WTC11 (cell line): ENCODE data around the gene FAM240B. TPM values are rescaled to one million over a fixed set of nuclear protein-coding genes. Genes with fewer than 3 reads are reported as not detected.

Experiments used
- ATAC-seq: fragments of 200-7000 bp; cut with Tn5 transposase; 2 replicates; pipeline ENCODE4 v1.10.0; 2021; ENCODE audit warnings: mild to moderate bottlenecking, moderate library complexity
- CTCF ChIA-PET: fragments of 300-600 bp; sonication (Branson Sonifier 250); formaldehyde crosslinking; loops from one replicate; lab custom pipeline; 2021; ENCODE audit warnings: antibody characterized with exemption; lab: Charles Lee
- POLR2A ChIA-PET: fragments of 350-600 bp; sonication (Branson Sonifier 250); formaldehyde crosslinking; loops from one replicate; lab custom pipeline; 2021; ENCODE audit warnings: antibody characterized with exemption; lab: Charles Lee
- DNase-seq: peaks from one replicate; pipeline ENCODE4 v3.0.0; 2021; ENCODE audit warnings: low spot score
- H3K27ac Mint-ChIP-seq: 2 replicates; pipeline ENCODE4 v1.8.0; 2021; ENCODE audit warnings: mixed read lengths
- H3K27me3 Mint-ChIP-seq: 2 replicates; pipeline ENCODE4 v1.8.0; 2021; ENCODE audit warnings: low read depth, mild to moderate bottlenecking, moderate library complexity, mixed read lengths
- H3K36me3 Mint-ChIP-seq: 2 replicates; pipeline ENCODE4 v1.8.0; 2021; ENCODE audit warnings: mixed read lengths
- H3K4me1 Mint-ChIP-seq: 2 replicates; pipeline ENCODE4 v1.8.0; 2022; ENCODE audit warnings: mixed read lengths
- H3K4me3 Mint-ChIP-seq: 2 replicates; pipeline ENCODE4 v1.8.0; 2021; ENCODE audit warnings: mild to moderate bottlenecking, moderate library complexity, mixed read lengths
- H3K9me3 Mint-ChIP-seq: 2 replicates; pipeline ENCODE4 v1.8.0; 2021; ENCODE audit warnings: mixed read lengths
- CREB1 ChIP-seq: sonication (generic); formaldehyde crosslinking; IDR thresholded peaks from 2 replicates; pipeline ENCODE4 v1.8.0; 2023; ENCODE audit warnings: mild to moderate bottlenecking, missing genetic modification reagents
- E2F1 ChIP-seq: sonication (generic); formaldehyde crosslinking; IDR thresholded peaks from 2 replicates; pipeline ENCODE4 v1.8.0; 2022; ENCODE audit warnings: mild to moderate bottlenecking, missing genetic modification reagents
- ERG ChIP-seq: fragments of 250-450 bp; sonication (Bioruptor Pico); IDR thresholded peaks from 2 replicates; pipeline ENCODE4 v1.8.0; 2021; ENCODE audit warnings: mild to moderate bottlenecking
- IRF2 ChIP-seq: sonication (generic); formaldehyde crosslinking; IDR thresholded peaks from 2 replicates; pipeline ENCODE4 v1.8.0; 2022; ENCODE audit warnings: low read depth, missing genetic modification reagents, borderline replicate concordance
- JUN ChIP-seq: sonication (generic); formaldehyde crosslinking; IDR thresholded peaks from 2 replicates; pipeline ENCODE4 v1.8.0; 2023; ENCODE audit warnings: mild to moderate bottlenecking, missing genetic modification reagents
- MXD4 ChIP-seq: fragments of 250-450 bp; sonication (Bioruptor Pico); IDR thresholded peaks from 2 replicates; pipeline ENCODE4 v1.8.0; 2021; ENCODE audit warnings: mild to moderate bottlenecking, moderate library complexity, borderline replicate concordance
- OVOL2 ChIP-seq: fragments of 250-450 bp; sonication (Bioruptor Pico); IDR thresholded peaks from 2 replicates; pipeline ENCODE4 v1.9.0; 2021; ENCODE audit warnings: mild to moderate bottlenecking, borderline replicate concordance
- TCF7 ChIP-seq: sonication (generic); formaldehyde crosslinking; IDR thresholded peaks from 2 replicates; pipeline ENCODE4 v1.8.0; 2022; ENCODE audit warnings: mild to moderate bottlenecking, low read depth, missing genetic modification reagents, moderate library complexity
- TEAD4 ChIP-seq: sonication (generic); formaldehyde crosslinking; IDR thresholded peaks from 2 replicates; pipeline ENCODE4 v1.8.0; 2022; ENCODE audit warnings: mild to moderate bottlenecking, missing genetic modification reagents
- USF1 ChIP-seq: sonication (generic); formaldehyde crosslinking; IDR thresholded peaks from 2 replicates; pipeline ENCODE4 v1.8.0; 2022; ENCODE audit warnings: mild to moderate bottlenecking, missing genetic modification reagents
- ZBTB43 ChIP-seq: sonication (generic); formaldehyde crosslinking; IDR thresholded peaks from 2 replicates; pipeline ENCODE4 v1.8.1; 2023; ENCODE audit warnings: mild to moderate bottlenecking, missing genetic modification reagents
- ZNF138 ChIP-seq: sonication (generic); formaldehyde crosslinking; conservative IDR thresholded peaks from 2 replicates; pipeline ENCODE4 v1.8.1; 2022; ENCODE audit warnings: mild to moderate bottlenecking, moderate library complexity, missing genetic modification reagents
- ZNF232 ChIP-seq: sonication (generic); formaldehyde crosslinking; IDR thresholded peaks from 2 replicates; pipeline ENCODE4 v1.8.0; 2022; ENCODE audit warnings: mild to moderate bottlenecking, missing genetic modification reagents
- ZNF281 ChIP-seq: sonication (generic); formaldehyde crosslinking; IDR thresholded peaks from 2 replicates; pipeline ENCODE4 v1.8.0; 2023; ENCODE audit warnings: mild to moderate bottlenecking, missing genetic modification reagents
- ZNF317 ChIP-seq: sonication (generic); formaldehyde crosslinking; IDR thresholded peaks from 2 replicates; pipeline ENCODE4 v1.8.1; 2023; ENCODE audit warnings: low read depth, mild to moderate bottlenecking, moderate library complexity, missing genetic modification reagents, borderline replicate concordance
- ZNF423 ChIP-seq: fragments of 250-450 bp; sonication (Bioruptor Pico); IDR thresholded peaks from 2 replicates; pipeline ENCODE4 v2.1.2; 2022; ENCODE audit warnings: mild to moderate bottlenecking, moderate library complexity
- total RNA-seq: library from RNA; stranded (reverse); gene quantifications from 3 replicates; pipeline ENCODE4 v1.2.3, GENCODE V29; 2021

Gene FAM240B
- total RNA-seq, 1 experiment from 2014 or later, result not detected

- TF ChIP-seq ZNF281 (CRISPR knock-in tag), result no peak
- TF ChIP-seq MXD4, result no peak
- no peak for TF ChIP-seq ZNF138 (CRISPR knock-in tag)
- TF ChIP-seq IRF2 (CRISPR knock-in tag), result no peak
- no peak for TF ChIP-seq ZNF317 (CRISPR knock-in tag)
- TF ChIP-seq TCF7, result no peak
- no peak for TF ChIP-seq CREB1
- no peak for TF ChIP-seq JUN (CRISPR knock-in tag)
- TF ChIP-seq ERG (CRISPR knock-in tag), result no peak
- TF ChIP-seq TEAD4, result no peak
- TF ChIP-seq ZBTB43 (CRISPR knock-in tag), result no peak
Observed at GRCh38 chr9:38681747-38682227, 38.1 kb downstream of the FAM240B start (continued).

- Mint-ChIP-seq H3K36me3 (no peaks in the 10 kb centered on the region), H3K9me3 (0 out of 2 replicates have a peak, but pooled peaks cover 5% of the 10 kb centered on the region), H3K27me3 (no peaks in the 10 kb centered on the region; the same call in 1 of the 2 replicates), H3K27ac (no peak overlapping the region), H3K4me3 (no peak overlapping the region), H3K4me1 (peaks cover 59% of the 10 kb centered on the region)
- ATAC-seq (no peak), DNase-seq (no peak)
- TF ChIP-seq USF1, result no peak
- no peak for TF ChIP-seq ZNF232 (CRISPR knock-in tag)
- TF ChIP-seq E2F1 (CRISPR knock-in tag), result no peak
- TF ChIP-seq ZNF423 (CRISPR knock-in tag), result no peak
- TF ChIP-seq OVOL2 (CRISPR knock-in tag), result no peak
- TF ChIP-seq CREB1, result no peak
- TF ChIP-seq ERG (CRISPR knock-in tag), result no peak
- POLR2A ChIA-PET, result no interaction called here
- CTCF ChIA-PET, result interaction anchor here (0.8 kb wide), 1 partner anchor 8 kb away, joined by 5 read pairs; no protein-coding TSS in a partner anchor
Observed at GRCh38 chr9:38680837-38681445, 39.0 kb downstream of the FAM240B start.
